IMR-90 (cell line): ENCODE results near the gene CYP46A1. TPM values are rescaled to one million over a fixed set of nuclear protein-coding genes. Genes with fewer than 3 reads are reported as not detected.

Source experiments
- ATAC-seq: fragments of 200-7000 bp; cut with Tn5 transposase; 2 replicates; pipeline ENCODE4 v1.9.1; 2020; ENCODE audit warnings: low read depth, mild to moderate bottlenecking, moderate library complexity
- BruUV-seq: library from RNA; stranded (reverse); fragments of 400-500 nt; replicated peaks from 2 replicates; lab custom pipeline; 2021; lab: Mats Ljungman, UMichigan
- CTCF ChIA-PET: fragments of 300-600 bp; formaldehyde crosslinking; extraction: SDS; loops from one replicate; lab custom pipeline; 2021; ENCODE audit warnings: antibody characterized with exemption; lab: Yijun Ruan, JAX
- POLR2A ChIA-PET: fragments of 300-600 bp; sonication (Branson Sonifier 250); formaldehyde crosslinking; loops from one replicate; lab custom pipeline; 2022; ENCODE audit warnings: antibody characterized with exemption; ENCODE audit not compliant: unreplicated experiment; lab: Charles Lee
- DNase-seq: peaks from one replicate; pipeline ENCODE4 v3.0.0; 2013
- H2AFZ ChIP-seq: replicated peaks from 2 replicates; pipeline ENCODE3; 2013; ENCODE audit warnings: low read length, mild to moderate bottlenecking; ENCODE audit not compliant: poor library complexity
- H2AK5ac ChIP-seq: 2 replicates; pipeline ENCODE4 v1.6.1; 2013; ENCODE audit warnings: low read depth, low read length, inconsistent platforms
- H2AK9ac ChIP-seq: replicated peaks from 2 replicates; pipeline ENCODE3; 2013; ENCODE audit warnings: mild to moderate bottlenecking, low read depth, low read length, moderate library complexity; ENCODE audit not compliant: poor library complexity
- H2BK120ac ChIP-seq: 2 replicates; pipeline ENCODE4 v1.6.1; 2013; ENCODE audit warnings: low read depth, low read length, inconsistent platforms
- H2BK15ac ChIP-seq: 3 replicates; pipeline ENCODE4 v1.6.1; 2013; ENCODE audit warnings: low read depth, low read length, inconsistent platforms
- H2BK20ac ChIP-seq: 2 replicates; pipeline ENCODE4 v1.6.1; 2013; ENCODE audit warnings: low read depth, mild to moderate bottlenecking, inconsistent platforms, low read length, moderate library complexity
- H2BK5ac ChIP-seq: 2 replicates; pipeline ENCODE4 v1.6.1; 2013; ENCODE audit warnings: mild to moderate bottlenecking, low read depth, low read length, inconsistent platforms; ENCODE audit not compliant: poor library complexity, severe bottlenecking
- H3K14ac ChIP-seq: replicated peaks from 2 replicates; pipeline ENCODE4 v1.6.1; 2013; ENCODE audit warnings: low read depth, low read length, inconsistent platforms
- H3K18ac ChIP-seq: 2 replicates; pipeline ENCODE4 v1.6.1; 2013; ENCODE audit warnings: low read depth, low read length, control low read depth
- H3K23ac ChIP-seq: 2 replicates; pipeline ENCODE4 v1.6.1; 2013; ENCODE audit warnings: low read depth, low read length, inconsistent platforms
- H3K27ac ChIP-seq: 2 replicates; pipeline ENCODE4 v1.5.1; 2013; ENCODE audit warnings: mild to moderate bottlenecking, control low read depth, low read length; ENCODE audit not compliant: insufficient read depth
- H3K27me3 ChIP-seq: 2 replicates; pipeline ENCODE4 v1.6.1; 2013; ENCODE audit warnings: low read length; ENCODE audit not compliant: control insufficient read depth, insufficient read depth
- H3K36me3 ChIP-seq: 2 replicates; pipeline ENCODE4 v1.6.1; 2013; ENCODE audit warnings: low read length, mixed read lengths; ENCODE audit not compliant: control insufficient read depth, insufficient read depth
- H3K4ac ChIP-seq: 2 replicates; pipeline ENCODE4 v1.6.1; 2013; ENCODE audit warnings: low read depth, low read length, inconsistent platforms
- H3K4me1 ChIP-seq: 2 replicates; pipeline ENCODE4 v1.6.1; 2013; ENCODE audit warnings: low read length, mixed read lengths; ENCODE audit not compliant: control insufficient read depth, insufficient read depth
- H3K4me2 ChIP-seq: 2 replicates; pipeline ENCODE4 v1.6.1; 2013; ENCODE audit warnings: low read depth, mild to moderate bottlenecking, control low read depth, low read length, moderate library complexity
- H3K4me3 ChIP-seq: 2 replicates; pipeline ENCODE4 v1.5.1; 2013; ENCODE audit warnings: low read depth, mild to moderate bottlenecking, control low read depth, low read length, moderate library complexity; ENCODE audit not compliant: insufficient read depth
- H3K56ac ChIP-seq: 2 replicates; pipeline ENCODE4 v1.6.1; 2013; ENCODE audit warnings: low read length, inconsistent platforms; ENCODE audit not compliant: insufficient read depth; ENCODE audit errors: extremely low read depth
- H3K79me1 ChIP-seq, 2 experiments: 2 replicates each; pipeline ENCODE4 v1.6.1; 2013; ENCODE audit warnings: low read length in 2 of 2, inconsistent platforms in 1 of 2, low read depth in 1 of 2
- H3K9ac ChIP-seq: 2 replicates; pipeline ENCODE4 v1.6.1; 2013; ENCODE audit warnings: low read depth, low read length, control low read depth
- H3K9me1 ChIP-seq: 2 replicates; pipeline ENCODE4 v1.6.1; 2013; ENCODE audit warnings: low read length, inconsistent platforms; ENCODE audit not compliant: insufficient read depth
- H3K9me3 ChIP-seq: 2 replicates; pipeline ENCODE4 v1.6.1; 2013; ENCODE audit warnings: low read length; ENCODE audit not compliant: control insufficient read depth, insufficient read depth
- H4K20me1 ChIP-seq: 2 replicates; pipeline ENCODE4 v1.6.1; 2013; ENCODE audit warnings: low read length, inconsistent platforms; ENCODE audit not compliant: insufficient read depth
- H4K5ac ChIP-seq: 2 replicates; pipeline ENCODE4 v1.6.1; 2013; ENCODE audit warnings: mild to moderate bottlenecking, low read depth, low read length, control low read depth
- H4K8ac ChIP-seq, 2 experiments: 2 replicates each; pipeline ENCODE4 v1.6.1; 2013; ENCODE audit warnings: low read depth in 2 of 2, low read length in 2 of 2, control low read depth in 1 of 2, inconsistent platforms in 1 of 2
- H4K91ac ChIP-seq: 2 replicates; pipeline ENCODE4 v1.6.1; 2013; ENCODE audit warnings: low read depth, low read length, inconsistent platforms; ENCODE audit not compliant: insufficient read depth
- CEBPB ChIP-seq: IDR thresholded peaks from 2 replicates; pipeline ENCODE4 v1.6.1; 2012; ENCODE audit warnings: low read depth, low read length, improper control_type of control experiment
- MAFK ChIP-seq: IDR thresholded peaks from 2 replicates; pipeline ENCODE4 v1.6.1; 2012; ENCODE audit warnings: low read depth, low read length, improper control_type of control experiment
- MAZ ChIP-seq: IDR thresholded peaks from 2 replicates; pipeline ENCODE4 v1.6.1; 2012; ENCODE audit warnings: low read depth, mild to moderate bottlenecking, low read length, improper control_type of control experiment, moderate library complexity, borderline replicate concordance
- RCOR1 ChIP-seq: IDR thresholded peaks from 2 replicates; pipeline ENCODE4 v1.6.1; 2012; ENCODE audit warnings: mild to moderate bottlenecking, low read length, improper control_type of control experiment; ENCODE audit not compliant: insufficient replicate concordance
- RFX5 ChIP-seq: IDR thresholded peaks from 2 replicates; pipeline ENCODE4 v1.8.0; 2012; ENCODE audit warnings: low read depth, mild to moderate bottlenecking, low read length, moderate library complexity
- WGBS, 2 experiments: methylation state at CpG; one replicate each; pipeline versions ENCODE4 v1.1.5 to v1.1.7; 2013; ENCODE audit warnings: missing lambda C conversion rate in 2 of 2; ENCODE audit not compliant: insufficient read length in 1 of 2; ENCODE audit errors: extremely low coverage in 2 of 2; 5-methylcytosine and 5-hydroxymethylcytosine counted together
- dilution Hi-C: fragments of 300-500 bp; cut with HindIII; formaldehyde crosslinking; loops from one replicate; pipeline ENCODE4 v1.14.3; 2018; ENCODE audit warnings: low sequenced_read_pairs; ENCODE audit not compliant: unreplicated experiment
- in situ Hi-C: fragments of 300-500 bp; cut with MboI; formaldehyde crosslinking; loops from 3 replicates; pipeline ENCODE4 v1.14.3; 2019; ENCODE audit warnings: low sequenced_read_pairs, inconsistent platforms, mixed read lengths
- intact Hi-C: fragments of 100-400 bp; cut with micrococcal nuclease; formaldehyde crosslinking; loops from 2 replicates; pipeline ENCODE4 v1.10.0; 2022
- polyA plus RNA-seq, 3 experiments: library from polyadenylated mRNA; depleted of rRNA; stranded (reverse); fragments of >200 nt; gene quantifications; 2 replicates each; pipeline ENCODE4 v1.2.3, GENCODE V29; 2012; ENCODE audit warnings: low replicate concordance in 1 of 3
- total RNA-seq: library from RNA; depleted of rRNA; stranded (reverse); fragments of >200 nt; gene quantifications from 2 replicates; pipeline ENCODE4 v1.2.3, GENCODE V29; 2012
- TF ChIP-seq, protein P1 (sequence below): fragments of 150-350 bp; IDR thresholded peaks from 2 replicates; pipeline ENCODE4 v1.6.1; 2016; ENCODE audit warnings: low read depth, mild to moderate bottlenecking, low read length, moderate library complexity, borderline replicate concordance

The CYP46A1 gene
- total and polyA plus RNA-seq, 2 of the 4 experiments (the other 2 are of a cell fraction): 0.18 to 0.31 TPM

DNA sequence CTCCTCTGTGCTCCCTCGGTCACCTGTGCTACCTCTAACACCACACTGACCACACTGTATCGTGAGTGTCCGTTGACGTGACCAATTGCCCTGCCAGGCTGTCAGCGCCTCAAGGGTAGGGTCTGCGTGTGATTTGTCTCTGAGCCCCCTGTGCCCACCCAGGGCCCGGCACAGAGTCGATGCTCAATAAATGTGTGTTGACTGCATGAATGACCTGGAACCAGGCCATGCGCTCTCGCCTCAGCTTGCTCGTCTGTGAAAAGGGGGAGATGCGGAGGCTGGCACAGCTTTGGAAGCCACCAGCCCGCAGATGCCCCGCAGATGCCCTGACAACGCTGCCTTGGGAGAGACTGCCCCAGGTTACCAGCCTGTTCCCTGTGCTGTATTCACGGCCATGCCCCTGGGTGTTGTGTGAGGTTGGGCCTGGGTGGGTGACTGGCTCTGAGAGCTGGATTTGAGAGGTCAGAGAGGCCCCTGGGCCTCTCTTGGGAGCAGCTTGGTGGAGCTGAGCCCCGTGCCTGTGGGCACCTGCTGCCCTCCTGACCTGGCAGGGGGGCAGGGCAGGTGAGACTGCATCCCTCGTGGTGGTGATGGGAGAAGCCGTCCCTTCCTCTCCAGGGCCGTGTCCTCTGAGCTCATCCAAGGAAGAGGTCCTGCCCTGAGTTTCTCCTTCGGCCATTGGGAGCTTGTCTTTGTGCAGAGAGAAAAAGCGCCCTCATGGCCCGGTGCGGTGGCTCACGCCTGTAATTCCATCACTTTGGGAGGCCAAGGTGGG lies 43.2 kb downstream of the CYP46A1 start:
- dilution Hi-C loops (no loop called here), intact Hi-C loops (no loop called here), in situ Hi-C loops (no loop called here)
- Histone ChIP-seq H2BK120ac (no peak overlapping the region), H2BK20ac (no peak overlapping the region), H3K4me3 (no peak overlapping the region), H4K8ac (no peak overlapping the region), H2AK9ac (no peak overlapping the region), H3K23ac (no peak overlapping the region), H3K27ac (no peak overlapping the region), H2AK5ac (no peak overlapping the region), H3K4ac (no peak overlapping the region), H2AFZ (no peak overlapping the region), H3K27me3 (peaks cover 11% of the 10 kb centered on the region; the same call in 1 of the 2 replicates), H4K91ac (no peak overlapping the region), H3K9me1 (no peaks in the 10 kb centered on the region), H3K9ac (no peak overlapping the region), H3K9me3 (no peaks in the 10 kb centered on the region), H2BK15ac (no peak overlapping the region), H4K5ac (no peak overlapping the region), H3K18ac (no peak overlapping the region), H2BK5ac (no peak overlapping the region), H4K20me1 (no peaks in the 10 kb centered on the region), H3K4me2 (no peak overlapping the region), H3K4me1 (peaks cover 3% of the 10 kb centered on the region; the same call in 1 of the 2 replicates), H3K56ac (no peak overlapping the region), H3K36me3 (no peaks in the 10 kb centered on the region), H3K79me1 (no peaks in the 10 kb centered on the region), H3K14ac (no peak overlapping the region)
- 91% methylated on average over 11 of the region's 25 CpGs; no CpG with 5 or more reads in 1 of the 2 experiments for WGBS, 2 experiments
- POLR2A ChIA-PET: no interaction called here
- no peak for DNase-seq
- no peak for TF ChIP-seq CEBPB
- TF ChIP-seq, protein P1, sequence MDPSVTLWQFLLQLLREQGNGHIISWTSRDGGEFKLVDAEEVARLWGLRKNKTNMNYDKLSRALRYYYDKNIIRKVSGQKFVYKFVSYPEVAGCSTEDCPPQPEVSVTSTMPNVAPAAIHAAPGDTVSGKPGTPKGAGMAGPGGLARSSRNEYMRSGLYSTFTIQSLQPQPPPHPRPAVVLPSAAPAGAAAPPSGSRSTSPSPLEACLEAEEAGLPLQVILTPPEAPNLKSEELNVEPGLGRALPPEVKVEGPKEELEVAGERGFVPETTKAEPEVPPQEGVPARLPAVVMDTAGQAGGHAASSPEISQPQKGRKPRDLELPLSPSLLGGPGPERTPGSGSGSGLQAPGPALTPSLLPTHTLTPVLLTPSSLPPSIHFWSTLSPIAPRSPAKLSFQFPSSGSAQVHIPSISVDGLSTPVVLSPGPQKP: no peak
- no peak for TF ChIP-seq RCOR1
- TF ChIP-seq RFX5: no peak
- TF ChIP-seq MAFK: no peak
- no peak for TF ChIP-seq MAZ
- CTCF ChIA-PET: no interaction called here
- ATAC-seq: no peak
- no TSS peak for BruUV-seq
